ENCODE results near the gene TINCR.
"Not testable (repeated sequence)": the region's sequence is repeated elsewhere in the genome, so short reads cannot be mapped to it uniquely, and the experiment has no call there.

The TINCR gene

DNA sequence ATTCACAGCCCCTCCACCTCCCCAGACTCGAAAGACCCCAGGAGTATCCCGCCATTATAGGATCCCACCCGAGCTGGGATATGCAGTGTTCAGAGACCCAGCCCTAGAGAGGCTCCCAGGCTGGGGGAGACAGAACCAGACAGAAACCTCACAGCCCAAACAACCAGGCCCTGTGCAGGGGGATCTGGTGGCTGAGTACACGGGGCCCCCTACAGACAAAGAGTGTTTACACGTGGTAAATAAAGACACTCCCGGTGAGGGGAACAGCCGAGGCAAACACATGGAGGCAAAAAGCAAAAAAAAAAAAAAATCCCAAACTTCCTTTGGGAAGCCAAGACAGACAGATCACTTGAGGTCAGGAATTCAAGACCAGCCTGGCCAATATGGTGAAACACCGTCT, 25.1 kb downstream of the TINCR start:
- no peak overlapping the region for H3K9ac ChIP-seq (ENCODE audit: low read length)
- H3K4me1 ChIP-seq (ENCODE audit: control insufficient read depth, insufficient read depth, low read length), result no peaks in the 10 kb centered on the region
- peaks cover 4% of the 10 kb centered on the region for H3K27me3 ChIP-seq (ENCODE audit: control insufficient read depth, insufficient read depth, low read length)
- no peak overlapping the region for H3K4me3 ChIP-seq (ENCODE audit: low read length)
- H3K27ac ChIP-seq (ENCODE audit: low read depth, low read length), result no peak overlapping the region
- no peaks in the 10 kb centered on the region for H3K36me3 ChIP-seq (ENCODE audit: control insufficient read depth, insufficient read depth, low read length)

DNA sequence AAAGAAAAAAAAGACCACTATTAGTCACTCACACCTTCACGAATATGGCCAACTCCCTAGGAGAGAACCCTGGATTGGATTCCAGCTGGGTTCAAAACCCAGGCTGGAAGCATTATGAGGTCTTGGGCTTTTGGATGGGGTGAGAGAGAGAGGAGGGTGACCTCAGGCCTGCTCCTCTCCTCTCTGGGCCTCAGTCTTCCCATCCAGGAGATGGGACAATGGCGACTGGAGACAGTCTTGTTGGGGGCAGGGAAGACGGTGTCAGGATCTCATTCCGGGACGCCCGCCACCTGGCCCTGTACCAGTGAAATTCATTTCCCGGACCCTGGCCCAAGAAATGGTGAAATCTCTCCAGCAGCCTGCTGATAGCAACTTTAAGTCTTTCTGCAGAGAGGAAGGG, 26.3 kb downstream of the TINCR start:
- no peaks in the 10 kb centered on the region for H3K4me1 ChIP-seq (ENCODE audit: control insufficient read depth, insufficient read depth, low read length)
- H3K4me3 ChIP-seq (ENCODE audit: low read length), result no peak overlapping the region
- no peaks in the 10 kb centered on the region for H3K36me3 ChIP-seq (ENCODE audit: control insufficient read depth, insufficient read depth, low read length)
- no peak overlapping the region for H3K9ac ChIP-seq (ENCODE audit: low read length)
- H3K27ac ChIP-seq (ENCODE audit: low read depth, low read length), result no peak overlapping the region
- H3K27me3 ChIP-seq (ENCODE audit: control insufficient read depth, insufficient read depth, low read length), result peaks cover 4% of the 10 kb centered on the region

DNA sequence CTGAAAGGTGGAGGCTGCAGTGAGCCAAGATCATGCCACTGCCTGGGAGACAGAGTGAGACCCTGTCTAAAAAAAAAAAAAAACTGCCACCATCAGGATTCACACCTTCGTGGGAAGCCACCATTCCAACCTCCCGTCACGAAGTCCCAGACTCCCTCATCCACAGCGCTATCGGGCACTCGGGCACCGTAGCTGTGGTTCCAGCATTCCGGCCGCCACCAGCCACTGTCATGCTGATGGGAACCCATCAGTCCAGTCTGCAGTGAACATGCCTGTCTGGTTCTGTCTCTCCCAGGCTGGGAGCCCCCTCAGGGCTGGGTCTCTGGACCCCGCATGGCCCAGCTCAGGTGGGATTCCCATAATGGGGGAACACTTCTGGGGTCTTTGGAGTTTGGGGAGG, 27.5 kb downstream of the TINCR start:
- no peaks in the 10 kb centered on the region for H3K4me1 ChIP-seq (ENCODE audit: control insufficient read depth, insufficient read depth, low read length)
- H3K36me3 ChIP-seq (ENCODE audit: control insufficient read depth, insufficient read depth, low read length), result no peaks in the 10 kb centered on the region
- H3K9ac ChIP-seq (ENCODE audit: low read length), result no peak overlapping the region
- H3K27ac ChIP-seq (ENCODE audit: low read depth, low read length), result no peak overlapping the region
- peaks cover 7% of the 10 kb centered on the region for H3K27me3 ChIP-seq (ENCODE audit: control insufficient read depth, insufficient read depth, low read length)
- no peak overlapping the region for H3K4me3 ChIP-seq (ENCODE audit: low read length)

DNA sequence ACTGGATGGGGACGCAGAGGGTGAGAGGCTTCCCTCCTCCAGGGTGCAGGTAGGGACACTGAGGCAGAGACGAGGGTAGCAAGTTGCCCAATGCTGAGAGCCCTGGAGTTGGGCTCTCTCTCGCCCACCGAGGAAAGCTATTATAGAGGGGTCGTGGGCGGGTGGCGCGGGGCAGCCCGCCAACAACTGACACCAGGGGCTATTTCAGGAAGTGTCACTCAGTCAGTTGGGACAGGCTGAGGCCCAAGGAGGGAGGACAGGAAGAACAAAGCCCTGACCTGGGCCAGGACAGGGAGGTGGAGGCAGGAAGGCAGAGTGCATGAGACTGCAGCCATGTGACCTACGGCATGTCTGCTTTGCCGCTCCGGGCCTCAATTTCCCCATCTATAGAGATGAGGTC, 29.9 kb downstream of the TINCR start:
- Histone ChIP-seq H3K27ac (ENCODE audit: low read depth, low read length) (no peak overlapping the region), H3K4me1 (ENCODE audit: control insufficient read depth, insufficient read depth, low read length) (no peaks in the 10 kb centered on the region), H3K4me3 (ENCODE audit: low read length) (no peak overlapping the region), H3K36me3 (ENCODE audit: control insufficient read depth, insufficient read depth, low read length) (no peaks in the 10 kb centered on the region), H3K27me3 (ENCODE audit: control insufficient read depth, insufficient read depth, low read length) (peaks cover 7% of the 10 kb centered on the region), H3K9ac (ENCODE audit: low read length) (no peak overlapping the region)

DNA sequence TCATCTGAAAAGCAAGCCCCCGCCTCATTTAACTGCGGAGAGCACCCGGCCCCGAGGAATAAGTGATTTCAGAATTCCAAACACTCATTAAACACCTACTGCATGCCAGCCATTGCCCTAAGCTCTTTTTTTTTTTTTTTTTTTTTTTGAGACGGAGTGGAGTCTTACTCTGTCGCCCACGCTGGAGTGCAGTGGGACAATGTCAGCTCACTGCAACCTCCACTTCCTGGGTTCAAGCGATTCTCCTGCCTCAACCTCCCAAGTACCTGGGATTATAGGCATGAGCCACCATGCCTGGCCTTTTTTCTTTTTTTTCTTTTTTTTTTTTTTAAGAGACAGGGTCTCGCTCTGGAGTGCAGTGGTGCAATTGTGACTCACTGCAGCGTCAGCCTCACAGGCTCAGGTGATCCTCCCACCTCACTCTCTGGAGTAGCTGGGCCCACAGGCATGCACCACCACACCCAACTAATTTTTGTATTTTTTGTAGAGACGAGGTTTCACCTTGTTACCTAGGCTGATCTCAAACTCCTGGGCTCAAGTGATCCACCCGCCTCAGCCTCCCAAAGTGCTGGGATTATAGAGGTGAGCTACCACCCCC, 30.7 kb downstream of the TINCR start:
- H3K4me3 ChIP-seq (ENCODE audit: low read length); H3K9ac ChIP-seq (ENCODE audit: low read length); H3K4me1 ChIP-seq (ENCODE audit: control insufficient read depth, insufficient read depth, low read length); H3K27ac ChIP-seq (ENCODE audit: low read depth, low read length); H3K36me3 ChIP-seq (ENCODE audit: control insufficient read depth, insufficient read depth, low read length); H3K27me3 ChIP-seq (ENCODE audit: control insufficient read depth, insufficient read depth, low read length): not testable (repeated sequence)

DNA sequence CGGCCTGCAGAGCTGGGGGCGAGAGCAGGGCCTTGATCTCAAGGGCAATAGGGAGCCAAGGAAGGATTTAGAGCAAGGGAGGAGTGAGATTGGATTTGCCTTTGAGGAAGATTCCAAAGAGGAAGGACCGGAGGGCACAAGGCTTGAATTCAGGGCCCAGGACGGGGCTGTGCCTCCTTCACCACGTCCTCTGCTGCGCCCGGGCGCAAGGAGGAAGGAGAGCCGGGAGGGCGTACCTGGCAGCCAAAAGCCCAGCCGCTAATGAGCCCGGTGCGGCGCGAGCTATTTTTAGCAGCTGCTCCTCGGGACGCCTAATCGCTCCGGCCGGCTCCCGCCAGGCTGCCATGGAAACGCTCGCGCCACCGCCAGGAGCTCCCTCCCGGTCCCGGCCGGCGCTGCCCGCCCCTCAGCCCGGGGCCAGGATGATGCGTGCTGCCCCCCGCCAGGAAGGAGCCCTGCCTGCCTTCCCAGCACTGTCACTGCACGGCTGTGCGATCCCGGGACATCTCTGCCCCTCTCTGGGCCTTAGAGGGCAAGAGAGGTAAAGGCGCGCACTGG, 31.3 kb downstream of the TINCR start:
- H3K4me3 ChIP-seq (ENCODE audit: low read length), result no peak overlapping the region
- H3K27ac ChIP-seq (ENCODE audit: low read depth, low read length), result no peak overlapping the region
- peaks cover 7% of the 10 kb centered on the region for H3K27me3 ChIP-seq (ENCODE audit: control insufficient read depth, insufficient read depth, low read length)
- H3K9ac ChIP-seq (ENCODE audit: low read length), result no peak overlapping the region
- H3K4me1 ChIP-seq (ENCODE audit: control insufficient read depth, insufficient read depth, low read length), result no peaks in the 10 kb centered on the region
- H3K36me3 ChIP-seq (ENCODE audit: control insufficient read depth, insufficient read depth, low read length), result no peaks in the 10 kb centered on the region

DNA sequence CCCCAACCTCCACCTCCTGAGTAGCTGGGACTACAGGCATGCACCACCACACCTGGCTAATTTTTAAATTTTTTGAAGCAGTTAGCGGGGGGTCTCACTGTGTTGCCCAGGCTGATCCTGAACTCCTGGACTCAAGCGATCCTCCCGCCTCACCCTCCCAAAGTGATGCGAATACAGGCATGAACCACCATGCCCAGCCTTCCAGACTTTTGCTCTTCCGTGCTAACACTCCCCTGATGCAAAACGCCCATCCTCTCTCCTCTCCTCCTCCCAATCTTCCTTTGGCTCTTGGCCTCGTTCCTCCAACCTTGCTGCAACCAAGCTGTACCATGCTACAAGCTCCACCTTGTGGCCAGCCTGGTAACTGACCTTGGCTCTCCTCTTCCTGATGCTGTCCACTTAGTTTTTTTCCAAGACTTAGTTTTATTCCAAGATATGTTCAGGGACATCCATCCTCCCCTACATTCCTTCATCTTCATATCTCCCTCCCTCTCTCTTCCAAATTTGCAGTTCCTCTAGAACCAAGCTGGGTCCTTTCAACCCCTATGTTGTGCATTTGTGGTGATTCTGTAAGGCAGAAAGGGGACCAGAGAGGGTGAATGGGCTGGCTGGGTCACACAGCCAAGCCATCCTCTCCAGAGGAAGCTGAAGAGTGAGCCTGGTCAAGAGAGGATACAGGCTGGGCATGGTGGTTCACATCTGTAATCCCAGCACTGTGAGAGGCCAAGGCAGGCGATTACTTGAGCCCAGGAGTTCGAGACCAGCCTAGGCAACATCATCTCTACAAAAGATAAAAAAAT, 32.8 kb downstream of the TINCR start:
- Histone ChIP-seq H3K36me3 (ENCODE audit: control insufficient read depth, insufficient read depth, low read length) (no peaks in the 10 kb centered on the region), H3K4me1 (ENCODE audit: control insufficient read depth, insufficient read depth, low read length) (no peaks in the 10 kb centered on the region), H3K27ac (ENCODE audit: low read depth, low read length) (no peak overlapping the region), H3K9ac (ENCODE audit: low read length) (no peak overlapping the region), H3K4me3 (ENCODE audit: low read length) (no peak overlapping the region), H3K27me3 (ENCODE audit: control insufficient read depth, insufficient read depth, low read length) (peaks cover 7% of the 10 kb centered on the region)

DNA sequence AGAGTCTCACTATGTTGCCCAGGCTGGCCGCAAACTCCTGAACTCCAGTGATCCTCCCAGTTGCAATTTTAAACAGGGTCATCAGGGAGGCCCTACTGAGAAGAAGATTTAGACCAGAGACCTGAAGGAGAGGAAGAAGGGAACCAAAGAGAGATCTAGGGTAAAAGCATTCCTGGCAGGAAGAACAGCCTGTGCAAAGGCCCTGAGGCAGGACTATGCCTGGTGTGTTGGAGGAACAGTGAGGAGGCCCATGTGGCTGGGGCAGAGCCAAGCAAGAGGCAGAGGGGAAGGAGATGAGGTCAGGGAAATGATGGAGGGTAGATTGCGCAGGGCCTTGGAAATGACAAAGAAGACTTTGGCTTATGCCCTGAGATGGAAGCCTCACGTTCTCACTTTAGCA, 34.5 kb downstream of the TINCR start:
- H3K36me3 ChIP-seq (ENCODE audit: control insufficient read depth, insufficient read depth, low read length), result no peaks in the 10 kb centered on the region
- peaks cover 3% of the 10 kb centered on the region for H3K27me3 ChIP-seq (ENCODE audit: control insufficient read depth, insufficient read depth, low read length)
- no peak overlapping the region for H3K9ac ChIP-seq (ENCODE audit: low read length)
- H3K4me3 ChIP-seq (ENCODE audit: low read length), result no peak overlapping the region
- H3K4me1 ChIP-seq (ENCODE audit: control insufficient read depth, insufficient read depth, low read length), result no peaks in the 10 kb centered on the region
- H3K27ac ChIP-seq (ENCODE audit: low read depth, low read length), result no peak overlapping the region

DNA sequence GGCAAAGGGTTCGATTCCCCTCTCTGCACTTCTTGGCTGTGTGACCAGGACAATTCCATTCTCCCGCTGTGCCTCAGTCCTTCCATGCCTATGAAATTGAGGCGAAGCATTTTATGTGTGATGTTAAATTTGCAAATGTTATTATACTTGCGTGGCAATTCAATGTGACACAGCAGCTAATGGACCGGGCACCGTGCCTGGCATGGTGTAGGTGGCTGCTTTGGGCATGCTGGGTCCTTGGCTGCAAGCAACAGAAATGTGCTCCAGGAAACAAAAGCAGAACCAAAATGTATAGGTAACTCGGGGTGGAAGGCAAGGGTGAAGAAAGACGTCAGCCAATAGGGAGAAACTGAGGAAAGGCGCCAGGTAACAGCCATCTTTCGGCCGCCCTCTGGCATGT, 37.1 kb downstream of the TINCR start:
- Histone ChIP-seq H3K36me3 (ENCODE audit: control insufficient read depth, insufficient read depth, low read length) (no peaks in the 10 kb centered on the region), H3K27ac (ENCODE audit: low read depth, low read length) (no peak overlapping the region), H3K4me3 (ENCODE audit: low read length) (no peak overlapping the region), H3K4me1 (ENCODE audit: control insufficient read depth, insufficient read depth, low read length) (no peaks in the 10 kb centered on the region), H3K9ac (ENCODE audit: low read length) (no peak overlapping the region), H3K27me3 (ENCODE audit: control insufficient read depth, insufficient read depth, low read length) (no peaks in the 10 kb centered on the region)

DNA sequence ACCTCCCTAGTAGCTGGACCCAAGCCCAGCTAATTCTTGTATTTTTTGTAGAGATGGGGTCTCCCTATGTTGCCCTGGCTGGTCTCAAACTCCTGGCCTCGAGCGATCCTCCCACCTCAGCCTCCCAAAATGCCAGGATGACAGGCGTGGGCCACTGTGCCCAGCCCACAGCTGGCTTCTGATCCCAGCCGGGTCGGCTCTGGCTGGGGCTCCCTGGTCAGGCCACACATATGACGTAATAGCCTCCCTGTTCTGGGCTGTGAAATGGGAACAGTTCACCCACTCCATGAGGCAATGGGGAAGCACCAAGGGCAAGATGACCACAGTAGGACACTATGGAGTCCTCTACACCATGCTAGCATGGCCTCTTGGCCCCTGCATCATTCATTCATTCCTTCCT, 41.1 kb downstream of the TINCR start:
- H3K4me3 ChIP-seq (ENCODE audit: low read length), result no peak overlapping the region
- no peaks in the 10 kb centered on the region for H3K27me3 ChIP-seq (ENCODE audit: control insufficient read depth, insufficient read depth, low read length)
- no peaks in the 10 kb centered on the region for H3K36me3 ChIP-seq (ENCODE audit: control insufficient read depth, insufficient read depth, low read length)
- H3K4me1 ChIP-seq (ENCODE audit: control insufficient read depth, insufficient read depth, low read length), result no peaks in the 10 kb centered on the region
- no peak overlapping the region for H3K9ac ChIP-seq (ENCODE audit: low read length)
- no peak overlapping the region for H3K27ac ChIP-seq (ENCODE audit: low read depth, low read length)

DNA sequence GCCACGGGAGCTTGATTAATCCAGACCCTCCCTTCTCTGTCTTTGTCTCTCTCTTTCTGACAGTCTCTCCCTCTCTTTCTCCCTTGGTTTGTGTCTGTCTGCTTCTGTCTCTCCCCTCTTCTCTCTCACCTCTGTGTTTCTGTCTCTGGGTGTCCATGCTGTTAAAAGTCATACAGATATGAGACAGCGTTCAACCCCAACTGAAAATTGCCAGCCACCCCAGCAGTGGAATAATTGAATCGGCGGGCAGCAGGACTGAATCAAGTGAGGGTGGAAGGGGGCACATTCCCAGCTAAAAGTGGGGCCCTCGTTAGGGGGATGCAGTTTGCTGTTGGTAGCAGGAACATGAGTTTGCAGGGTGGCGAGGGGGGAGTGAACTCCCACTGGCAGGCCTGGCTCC, 43.7 kb downstream of the TINCR start:
- Histone ChIP-seq H3K9ac (ENCODE audit: low read length) (no peak overlapping the region), H3K27ac (ENCODE audit: low read depth, low read length) (no peak overlapping the region), H3K4me1 (ENCODE audit: control insufficient read depth, insufficient read depth, low read length) (no peaks in the 10 kb centered on the region), H3K4me3 (ENCODE audit: low read length) (no peak overlapping the region), H3K36me3 (ENCODE audit: control insufficient read depth, insufficient read depth, low read length) (no peaks in the 10 kb centered on the region), H3K27me3 (ENCODE audit: control insufficient read depth, insufficient read depth, low read length) (no peaks in the 10 kb centered on the region)

DNA sequence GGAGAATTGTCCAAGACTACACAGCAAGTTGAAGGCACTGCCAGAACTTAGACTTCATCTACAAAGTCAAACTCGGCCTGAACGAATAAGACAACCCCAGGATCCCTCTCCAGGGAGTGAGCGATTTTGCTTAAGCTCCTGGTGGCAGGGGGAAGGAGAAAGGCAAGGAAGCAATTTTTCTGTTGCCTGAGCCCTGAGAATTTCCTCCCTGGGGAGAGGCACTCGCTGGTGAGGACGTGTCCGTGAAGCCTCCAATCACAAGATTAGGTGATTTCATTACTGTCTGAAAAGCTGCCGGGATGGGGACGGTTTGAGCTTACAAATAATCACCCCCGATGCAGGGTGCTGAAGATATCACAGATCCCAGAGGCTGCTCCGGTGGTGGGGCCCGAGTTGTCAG, 45.6 kb downstream of the TINCR start:
- H3K36me3 ChIP-seq (ENCODE audit: control insufficient read depth, insufficient read depth, low read length), result no peaks in the 10 kb centered on the region
- no peak overlapping the region for H3K9ac ChIP-seq (ENCODE audit: low read length)
- H3K27me3 ChIP-seq (ENCODE audit: control insufficient read depth, insufficient read depth, low read length), result no peaks in the 10 kb centered on the region
- no peak overlapping the region for H3K27ac ChIP-seq (ENCODE audit: low read depth, low read length)
- H3K4me3 ChIP-seq (ENCODE audit: low read length), result no peak overlapping the region
- H3K4me1 ChIP-seq (ENCODE audit: control insufficient read depth, insufficient read depth, low read length), result no peaks in the 10 kb centered on the region

DNA sequence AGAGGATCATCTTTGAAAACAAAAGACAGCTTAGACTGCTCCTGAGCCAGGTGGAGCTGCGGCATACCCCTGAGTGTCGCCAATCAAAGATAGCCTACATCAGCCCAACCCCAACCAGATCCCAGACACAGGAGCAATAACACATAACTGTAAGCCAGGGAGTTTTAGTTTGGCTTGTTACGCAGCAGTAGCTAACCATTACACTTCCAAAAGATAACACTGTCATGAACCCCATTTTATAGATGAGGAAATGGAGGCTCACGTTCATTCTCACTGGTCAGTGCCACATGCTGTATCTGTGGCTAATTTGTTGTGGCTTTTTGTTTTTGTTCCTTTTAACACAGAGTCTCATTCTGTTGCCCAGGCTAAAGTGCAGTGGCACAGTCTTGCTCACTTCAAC, 47.3 kb downstream of the TINCR start:
- Histone ChIP-seq H3K9ac (ENCODE audit: low read length) (no peak overlapping the region), H3K27me3 (ENCODE audit: control insufficient read depth, insufficient read depth, low read length) (no peaks in the 10 kb centered on the region), H3K36me3 (ENCODE audit: control insufficient read depth, insufficient read depth, low read length) (no peaks in the 10 kb centered on the region), H3K27ac (ENCODE audit: low read depth, low read length) (no peak overlapping the region), H3K4me3 (ENCODE audit: low read length) (no peak overlapping the region), H3K4me1 (ENCODE audit: control insufficient read depth, insufficient read depth, low read length) (no peaks in the 10 kb centered on the region)
